HEK293T (cell line): ENCODE measurements around the gene TIPARP.

Source experiments
- ARNT ChIP-seq: fragments of 450-650 bp; IDR thresholded peaks from 2 replicates; pipeline ENCODE4 v1.6.1; 2017; ENCODE audit warnings: mild to moderate bottlenecking
- BHLHE40 ChIP-seq: fragments of 450-650 bp; IDR thresholded peaks from 2 replicates; pipeline ENCODE4 v1.6.1; 2016; ENCODE audit warnings: mild to moderate bottlenecking, moderate library complexity, borderline replicate concordance
- CTBP1 ChIP-seq: fragments of 450-650 bp; IDR thresholded peaks from 2 replicates; pipeline ENCODE4 v1.6.1; 2016; ENCODE audit warnings: borderline replicate concordance
- ELF4 ChIP-seq: fragments of 450-650 bp; IDR thresholded peaks from 2 replicates; pipeline ENCODE4 v1.6.1; 2017; ENCODE audit warnings: antibody characterized with exemption
- FOXA1 ChIP-seq: fragments of 450-650 bp; IDR thresholded peaks from 2 replicates; pipeline ENCODE4 v1.6.1; 2016; ENCODE audit warnings: mild to moderate bottlenecking
- FOXK2 ChIP-seq: fragments of 450-650 bp; IDR thresholded peaks from 2 replicates; pipeline ENCODE4 v1.6.1; 2016; ENCODE audit warnings: mild to moderate bottlenecking
- FOXM1 ChIP-seq: fragments of 450-650 bp; IDR thresholded peaks from 2 replicates; pipeline ENCODE4 v1.6.1; 2017; ENCODE audit warnings: mild to moderate bottlenecking, borderline replicate concordance
- HDGF ChIP-seq: fragments of 450-650 bp; IDR thresholded peaks from 2 replicates; pipeline ENCODE4 v1.6.1; 2017; ENCODE audit warnings: antibody characterized with exemption, borderline replicate concordance
- L3MBTL2 ChIP-seq: fragments of 450-650 bp; conservative IDR thresholded peaks from 2 replicates; pipeline ENCODE4 v1.6.1; 2016; ENCODE audit warnings: mild to moderate bottlenecking
- NFRKB ChIP-seq: fragments of 450-650 bp; IDR thresholded peaks from 2 replicates; pipeline ENCODE4 v1.6.1; 2016; ENCODE audit warnings: mild to moderate bottlenecking, moderate library complexity
- SP1 ChIP-seq: fragments of 450-650 bp; IDR thresholded peaks from 2 replicates; pipeline ENCODE4 v1.6.1; 2017
- SUZ12 ChIP-seq: fragments of 450-650 bp; IDR thresholded peaks from 2 replicates; pipeline ENCODE4 v1.6.1; 2016; ENCODE audit warnings: mild to moderate bottlenecking
- TARDBP ChIP-seq: fragments of 450-650 bp; IDR thresholded peaks from 2 replicates; pipeline ENCODE4 v1.6.1; 2016
- TF ChIP-seq, protein P1 (sequence below): fragments of 450-650 bp; IDR thresholded peaks from 2 replicates; pipeline ENCODE4 v1.6.1; 2016

DNA sequence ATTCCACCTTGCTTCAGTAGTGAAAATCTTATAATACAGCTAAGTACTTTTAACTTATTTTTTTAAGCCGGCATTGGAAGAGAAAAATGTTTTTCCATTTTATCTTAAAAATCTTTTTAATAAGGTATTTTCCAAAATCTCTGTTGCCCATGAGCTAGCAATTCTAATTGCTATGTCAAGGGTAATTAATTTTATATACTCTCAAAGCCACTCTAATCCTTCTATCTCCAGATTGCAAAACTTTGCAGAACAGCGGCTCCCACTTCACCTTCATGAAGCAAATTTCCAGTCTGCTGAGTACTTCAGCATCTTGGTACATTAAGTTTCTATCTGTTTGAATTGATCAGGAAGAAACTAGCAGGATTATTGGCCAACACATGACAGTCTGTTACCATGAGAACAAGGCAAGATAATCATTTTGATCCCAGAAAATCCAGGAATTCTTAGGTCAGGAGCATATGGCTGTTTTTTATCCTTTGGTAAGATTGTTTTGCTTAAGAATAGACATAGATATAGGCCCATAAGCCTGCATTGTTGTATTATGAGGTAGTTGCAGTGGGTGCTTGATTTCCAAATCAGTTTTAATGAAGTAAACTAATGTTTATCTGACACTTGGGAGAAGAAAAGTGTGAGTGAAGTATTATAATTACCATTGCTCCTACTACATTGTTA, 6.0 kb downstream of the TIPARP start:
- no peak for TF ChIP-seq SUZ12
- no peak for TF ChIP-seq SP1
- TF ChIP-seq, protein P1, sequence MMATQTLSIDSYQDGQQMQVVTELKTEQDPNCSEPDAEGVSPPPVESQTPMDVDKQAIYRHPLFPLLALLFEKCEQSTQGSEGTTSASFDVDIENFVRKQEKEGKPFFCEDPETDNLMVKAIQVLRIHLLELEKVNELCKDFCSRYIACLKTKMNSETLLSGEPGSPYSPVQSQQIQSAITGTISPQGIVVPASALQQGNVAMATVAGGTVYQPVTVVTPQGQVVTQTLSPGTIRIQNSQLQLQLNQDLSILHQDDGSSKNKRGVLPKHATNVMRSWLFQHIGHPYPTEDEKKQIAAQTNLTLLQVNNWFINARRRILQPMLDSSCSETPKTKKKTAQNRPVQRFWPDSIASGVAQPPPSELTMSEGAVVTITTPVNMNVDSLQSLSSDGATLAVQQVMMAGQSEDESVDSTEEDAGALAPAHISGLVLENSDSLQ, result no peak
- no peak for TF ChIP-seq HDGF
- TF ChIP-seq FOXK2, result no peak
- TF ChIP-seq FOXA1, result no peak
- TF ChIP-seq ELF4, result no peak
- no peak for TF ChIP-seq NFRKB
- TF ChIP-seq CTBP1, result no peak
- no peak for TF ChIP-seq BHLHE40
- no peak for TF ChIP-seq TARDBP
- TF ChIP-seq ARNT, result no peak
- no peak for TF ChIP-seq FOXM1
- TF ChIP-seq L3MBTL2, result no peak
